Activated naive CD4-positive, alpha-beta T cell treated with anti-CD3 and anti-CD28 coated beads, Interleukin-2, amount 50 U/mL, for 72 hours (primary cell): ENCODE results near the gene G2E3. TPM values are rescaled to one million over a fixed set of nuclear protein-coding genes. Genes with fewer than 3 reads are reported as not detected.

ENCODE experiments used
- ATAC-seq, 2 donors: fragments of 150-1000 bp; cut with Tn5 transposase; 2 replicates each; pipeline ENCODE4 v1.10.0; 2021; ENCODE audit warnings: mild to moderate bottlenecking in 2 of 2, moderate library complexity in 2 of 2
- DNase-seq, 2 donors: peaks; one replicate each; pipeline ENCODE4 v3.0.0; 2021 to 2022; ENCODE audit warnings: low spot score in 2 of 2
- H3K27ac Mint-ChIP-seq, 2 donors: one replicate each; pipeline ENCODE4 v1.8.0; 2022; ENCODE audit warnings: mild to moderate bottlenecking in 2 of 2, mixed read lengths in 2 of 2
- H3K36me3 Mint-ChIP-seq, 2 donors: one replicate each; pipeline ENCODE4 v1.8.0; 2022; ENCODE audit warnings: mixed read lengths in 2 of 2
- H3K9me3 Mint-ChIP-seq, 2 donors: one replicate each; pipeline ENCODE4 v1.8.0; 2022; ENCODE audit warnings: mixed read lengths in 2 of 2
- total RNA-seq, 2 donors: library from RNA; stranded (reverse); gene quantifications; one replicate each; pipeline ENCODE4 v1.2.3, GENCODE V29; 2022

G2E3 gene
- total RNA-seq, 2 donors from 2014 or later, result 32.0 to 37.7 TPM

DNA sequence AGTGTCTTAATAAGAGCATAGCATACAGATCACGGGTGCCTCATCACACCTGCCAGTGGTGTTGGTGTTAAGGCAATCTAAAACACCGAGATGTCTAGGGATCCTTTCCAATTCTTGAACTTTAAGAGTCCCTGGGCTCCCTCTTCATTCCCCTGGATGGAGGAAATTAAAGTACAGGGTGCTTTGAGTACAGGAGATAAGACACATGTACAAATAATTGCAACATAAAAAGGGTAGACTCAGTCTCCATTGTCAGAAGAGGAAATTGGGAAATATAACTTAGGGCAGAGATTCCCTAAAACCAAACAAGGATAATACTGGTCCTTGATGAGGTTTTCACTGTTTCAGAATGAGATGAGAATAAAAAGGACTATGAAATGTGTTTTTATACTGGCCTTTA, 98.1 kb downstream of the G2E3 start:
- no peak for DNase-seq
- no peaks in the 10 kb centered on the region for H3K9me3 Mint-ChIP-seq
- no peak overlapping the region for H3K27ac Mint-ChIP-seq
- peaks cover under 1 to 4% of the 10 kb centered on the region in 2 donors for H3K36me3 Mint-ChIP-seq
- no peak for ATAC-seq

DNA sequence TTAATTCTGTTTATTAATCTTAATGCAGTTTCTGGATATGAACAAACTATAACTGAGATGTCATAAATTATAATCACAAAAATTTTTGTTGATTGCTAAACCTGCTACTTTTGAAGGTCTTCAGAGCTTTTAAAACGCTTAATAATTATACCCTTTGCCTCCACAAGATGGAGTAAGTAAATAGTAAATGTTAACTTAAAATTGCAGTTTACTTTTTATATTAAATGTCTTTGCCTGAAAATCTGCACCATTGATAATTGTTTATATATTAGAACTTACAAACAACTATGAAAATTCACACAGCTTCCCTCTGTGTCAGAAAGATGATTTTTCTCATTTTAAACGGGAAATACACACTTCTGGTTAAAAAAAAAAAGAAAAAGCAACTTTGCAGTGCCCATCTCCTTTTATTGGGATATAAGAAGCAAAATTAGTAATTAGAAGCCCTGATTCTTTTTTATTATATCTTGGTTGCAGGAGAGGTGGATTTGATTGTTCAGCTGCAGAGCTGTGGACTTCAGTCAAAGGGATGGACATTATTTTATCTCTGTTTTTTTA, 98.7 kb downstream of the G2E3 start:
- Mint-ChIP-seq H3K9me3 (no peaks in the 10 kb centered on the region), H3K36me3 (peaks cover 4 to 7% of the 10 kb centered on the region in 2 donors), H3K27ac (no peak overlapping the region)
- no peak for DNase-seq
- ATAC-seq, result no peak

DNA sequence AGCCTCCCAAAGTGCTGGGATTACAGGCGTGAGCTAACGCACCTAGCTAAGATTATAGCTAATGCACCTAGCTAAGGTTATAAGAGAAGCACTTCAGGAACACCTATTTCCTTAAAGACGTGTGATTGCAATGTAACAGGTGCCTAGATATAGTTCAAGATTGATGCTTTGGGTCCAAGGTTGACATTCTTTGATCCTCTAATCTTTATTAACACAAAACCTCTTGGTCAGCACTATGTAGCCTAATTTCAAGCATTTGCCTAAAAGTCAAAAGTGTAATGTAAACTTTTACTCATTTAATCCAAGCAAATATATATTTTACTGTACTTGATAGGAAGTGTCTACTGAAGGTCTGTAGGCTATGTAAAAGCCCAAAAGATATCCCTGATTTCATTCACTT, 99.7 kb downstream of the G2E3 start:
- peaks cover 7 to 12% of the 10 kb centered on the region in 2 donors for H3K36me3 Mint-ChIP-seq
- ATAC-seq (no peak), DNase-seq (no peak)
- no peaks in the 10 kb centered on the region for H3K9me3 Mint-ChIP-seq
- H3K27ac Mint-ChIP-seq, result no peak overlapping the region

DNA sequence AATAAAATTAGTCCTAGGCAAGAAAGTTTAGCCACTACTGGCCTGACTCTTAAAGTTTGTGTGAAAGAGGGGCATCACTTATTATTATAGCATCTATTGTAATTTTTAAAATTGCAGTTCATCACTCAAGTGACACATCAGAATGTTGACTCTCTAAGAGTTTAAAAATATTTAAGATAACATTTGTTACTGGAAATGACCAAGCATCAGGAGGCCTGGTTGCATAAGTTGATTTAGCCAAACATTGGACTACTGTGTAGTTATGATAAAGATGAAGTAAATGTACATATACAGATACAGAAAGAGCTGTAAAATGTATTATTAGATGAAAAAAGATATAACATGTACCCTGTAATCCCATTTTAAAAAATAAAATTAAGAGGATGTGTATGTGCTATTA, 110.6 kb downstream of the G2E3 start:
- no peak for DNase-seq
- peaks cover 9 to 12% of the 10 kb centered on the region in 2 donors for H3K9me3 Mint-ChIP-seq
- H3K27ac Mint-ChIP-seq, result no peak overlapping the region
- no peak for ATAC-seq
- peaks cover 6 to 28% of the 10 kb centered on the region in 2 donors for H3K36me3 Mint-ChIP-seq

Other genes starting within 250 kb of the G2E3 start
- gene SCFD1, start 63.2 kb downstream of the G2E3 start, total RNA-seq, result 10 to 100 TPM; 49.9 to 60.2 TPM